Measurements from ENCODE around the gene S100A7A. TPM values are rescaled to one million over a fixed set of nuclear protein-coding genes. Genes with fewer than 3 reads are reported as not detected.

The S100A7A gene
- total RNA-seq, 2 donors from 2014 or later = not detected

DNA sequence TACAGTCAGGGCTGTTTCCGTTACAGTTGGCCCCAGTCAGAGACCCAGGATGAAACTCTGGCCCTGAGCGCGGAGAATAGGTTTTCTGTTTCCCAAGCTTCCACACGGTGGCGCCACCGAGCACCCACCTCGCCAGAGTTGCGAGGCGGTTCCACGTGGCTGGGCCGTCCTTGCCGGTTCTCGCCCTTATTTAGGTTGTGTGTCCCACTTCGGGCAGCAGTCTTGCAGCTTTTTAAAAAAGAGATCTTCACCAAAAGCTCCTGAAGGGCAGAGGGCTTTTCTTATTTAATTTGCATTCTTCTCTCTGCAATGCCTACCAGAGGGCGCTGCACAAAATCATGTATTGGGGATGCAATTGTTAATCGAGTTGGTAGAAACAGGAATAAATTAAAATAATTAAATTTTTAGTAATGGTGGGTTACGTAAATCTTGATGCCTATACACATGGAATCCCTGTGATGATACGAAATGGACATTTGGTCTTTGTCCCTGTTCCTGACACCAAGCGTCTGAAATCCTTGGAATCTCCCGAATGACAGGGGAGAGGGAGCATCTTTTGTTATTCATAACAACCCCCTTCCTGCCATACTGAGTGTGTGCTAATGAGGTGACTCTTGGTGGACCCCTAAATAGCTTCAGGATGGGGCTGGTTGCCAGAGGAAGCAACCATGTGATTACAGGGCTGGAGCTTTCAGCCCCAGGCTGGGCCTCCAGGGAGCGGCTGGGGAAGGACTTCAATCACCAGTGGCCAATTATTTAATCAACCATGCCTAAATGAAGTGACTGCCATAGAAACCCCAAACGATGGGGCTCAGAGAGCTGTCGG is 49.7 kb downstream of the S100A7A start:
- Histone ChIP-seq H3K4me3 (no peak overlapping the region), H3K27me3 (replicated peaks; ENCODE audit: insufficient read depth) (no peaks in the 10 kb centered on the region), H3K36me3 (no peaks in the 10 kb centered on the region), H3K9me3 (no peaks in the 10 kb centered on the region), H3K4me1 (ENCODE audit: control insufficient read depth in 1 of 2, low read depth in 2 of 2) (peaks cover 4 to 17% of the 10 kb centered on the region in 2 donors), H3K27ac (no peak overlapping the region)
- no peak for ATAC-seq (ENCODE audit: insufficient number of reproducible peaks, low FRiP score, low read depth)
- no peak for DNase-seq (ENCODE audit: low spot score)
- TF ChIP-seq, protein P1, sequence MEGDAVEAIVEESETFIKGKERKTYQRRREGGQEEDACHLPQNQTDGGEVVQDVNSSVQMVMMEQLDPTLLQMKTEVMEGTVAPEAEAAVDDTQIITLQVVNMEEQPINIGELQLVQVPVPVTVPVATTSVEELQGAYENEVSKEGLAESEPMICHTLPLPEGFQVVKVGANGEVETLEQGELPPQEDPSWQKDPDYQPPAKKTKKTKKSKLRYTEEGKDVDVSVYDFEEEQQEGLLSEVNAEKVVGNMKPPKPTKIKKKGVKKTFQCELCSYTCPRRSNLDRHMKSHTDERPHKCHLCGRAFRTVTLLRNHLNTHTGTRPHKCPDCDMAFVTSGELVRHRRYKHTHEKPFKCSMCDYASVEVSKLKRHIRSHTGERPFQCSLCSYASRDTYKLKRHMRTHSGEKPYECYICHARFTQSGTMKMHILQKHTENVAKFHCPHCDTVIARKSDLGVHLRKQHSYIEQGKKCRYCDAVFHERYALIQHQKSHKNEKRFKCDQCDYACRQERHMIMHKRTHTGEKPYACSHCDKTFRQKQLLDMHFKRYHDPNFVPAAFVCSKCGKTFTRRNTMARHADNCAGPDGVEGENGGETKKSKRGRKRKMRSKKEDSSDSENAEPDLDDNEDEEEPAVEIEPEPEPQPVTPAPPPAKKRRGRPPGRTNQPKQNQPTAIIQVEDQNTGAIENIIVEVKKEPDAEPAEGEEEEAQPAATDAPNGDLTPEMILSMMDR (IDR thresholded peaks at IDR 0.05) = peak; percentile 78

DNA sequence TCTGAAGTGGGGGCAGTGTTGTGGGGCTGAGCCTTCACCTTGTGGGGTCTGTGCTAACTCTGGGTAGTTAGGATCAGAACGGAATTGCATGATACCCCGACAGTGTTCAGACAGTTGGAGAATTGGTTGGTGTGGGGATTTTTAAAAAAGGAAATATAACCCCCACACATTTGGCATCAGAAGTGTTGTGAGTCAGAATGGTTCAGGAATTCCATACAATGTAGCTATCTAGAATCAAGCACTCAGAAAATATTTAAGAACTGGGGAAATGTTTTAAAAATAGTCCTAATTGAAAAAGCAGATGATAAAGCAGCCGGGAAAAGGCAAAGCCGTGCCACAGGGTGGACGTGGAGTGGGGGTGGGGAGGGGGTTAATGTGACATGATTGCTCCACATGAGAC is 50.6 kb downstream of the S100A7A start:
- Histone ChIP-seq H3K27ac (no peak overlapping the region), H3K4me3 (no peak overlapping the region)

DNA sequence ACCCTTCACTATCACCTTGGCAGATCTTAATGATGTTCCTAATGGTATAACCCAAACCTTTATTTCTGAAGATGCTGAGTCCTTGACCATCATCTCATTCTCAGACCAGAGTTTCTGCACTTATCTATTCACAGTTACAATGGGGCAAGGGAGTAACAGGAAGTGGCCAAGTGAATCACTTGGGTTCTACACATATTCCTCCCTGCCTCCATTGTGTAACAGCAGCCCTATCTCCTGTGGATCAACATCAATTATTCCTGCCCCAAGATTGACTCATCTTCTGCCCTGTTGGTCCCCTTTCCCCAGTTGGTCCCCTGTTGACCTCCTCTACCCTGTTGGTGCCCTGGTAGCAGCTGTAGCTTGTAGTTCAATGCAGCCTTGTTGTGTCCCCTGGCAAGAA is 54.4 kb downstream of the S100A7A start:
- Histone ChIP-seq H3K4me3 (no peak overlapping the region), H3K27me3 (replicated peaks; ENCODE audit: insufficient read depth) (no peaks in the 10 kb centered on the region), H3K27ac (no peak overlapping the region), H3K9me3 (peaks cover 2% of the 10 kb centered on the region), H3K4me1 (ENCODE audit: control insufficient read depth in 1 of 2, low read depth in 2 of 2) (peaks cover 4 to 17% of the 10 kb centered on the region in 2 donors), H3K36me3 (no peaks in the 10 kb centered on the region)
- no peak for ATAC-seq (ENCODE audit: insufficient number of reproducible peaks, low FRiP score, low read depth)
- TF ChIP-seq, protein P1 (IDR thresholded peaks at IDR 0.05) = no peak
- no peak for DNase-seq (ENCODE audit: low spot score)

More for the DNA sequence above, 50.6 kb downstream of the S100A7A start:
- ATAC-seq (ENCODE audit: insufficient number of reproducible peaks, low FRiP score, low read depth) (no peak), DNase-seq (ENCODE audit: low spot score) (no peak)
- no peaks in the 10 kb centered on the region for H3K36me3 ChIP-seq
- TF ChIP-seq, protein P1 (IDR thresholded peaks at IDR 0.05) = no peak
- no peaks in the 10 kb centered on the region for H3K9me3 ChIP-seq
- no peaks in the 10 kb centered on the region for H3K27me3 ChIP-seq (replicated peaks; ENCODE audit: insufficient read depth)
- peaks cover 4 to 17% of the 10 kb centered on the region in 2 donors for H3K4me1 ChIP-seq (ENCODE audit: control insufficient read depth in 1 of 2, low read depth in 2 of 2)

Other genes starting within 250 kb of the S100A7A start
- gene LELP1, start 213.1 kb upstream of the S100A7A start, total RNA-seq = not detected
- not detected for gene PRR9, start 198.9 kb upstream of the S100A7A start, total RNA-seq
- gene LORICRIN, start 156.8 kb upstream of the S100A7A start, total RNA-seq = not detected
- not detected for gene PGLYRP3, start 103.6 kb upstream of the S100A7A start, total RNA-seq
- gene PGLYRP4, start 67.7 kb upstream of the S100A7A start, total RNA-seq = not detected
- gene S100A9, start 58.7 kb upstream of the S100A7A start, total RNA-seq = 100 to 1,000 TPM; 138 to 478 TPM
- 10 to 100 TPM in 1 of 2 donors, not detected in 1; 22.5 TPM for gene S100A12, start 40.9 kb upstream of the S100A7A start, total RNA-seq
- gene S100A8, start 25.4 kb upstream of the S100A7A start, total RNA-seq = 10 to 100 TPM; 31.5 to 95.4 TPM
- not detected for gene S100A7, start 44.1 kb downstream of the S100A7A start, total RNA-seq
- gene S100A6, start 119.5 kb downstream of the S100A7A start, total RNA-seq = 100 to 1,000 TPM; 367 to 608 TPM
- not detected for gene S100A5, start 124.4 kb downstream of the S100A7A start, total RNA-seq
- gene S100A4, start 129.3 kb downstream of the S100A7A start, total RNA-seq = 1,000 to 10,000 TPM in 1 of 2 donors, 100 to 1,000 TPM in 1; 514 to 1,429 TPM
- gene S100A3, start 132.7 kb downstream of the S100A7A start, total RNA-seq = 10 to 100 TPM in 1 of 2 donors, 1 to 10 TPM in 1; 3.1 to 25.0 TPM
- gene S100A2, start 149.3 kb downstream of the S100A7A start, total RNA-seq = 1 to 10 TPM; 1.1 to 2.9 TPM
- 10 to 100 TPM; 81.1 to 82.3 TPM for gene S100A16, start 196.6 kb downstream of the S100A7A start, total RNA-seq
- 1 to 10 TPM; 4.2 to 4.9 TPM for gene S100A14, start 199.8 kb downstream of the S100A7A start, total RNA-seq
- gene S100A13, start 211.0 kb downstream of the S100A7A start, total RNA-seq = 10 to 100 TPM; 64.2 to 82.9 TPM
- not detected for gene S100A1, start 211.9 kb downstream of the S100A7A start, total RNA-seq
- 10 to 100 TPM; 39.0 to 78.0 TPM for gene CHTOP, start 217.5 kb downstream of the S100A7A start, total RNA-seq
- gene SNAPIN, start 242.2 kb downstream of the S100A7A start, total RNA-seq = 10 to 100 TPM; 37.9 to 41.6 TPM